ENCODE measurements around the gene PECR.
"Not testable (repeated sequence)": the region's sequence is repeated elsewhere in the genome, so short reads cannot be mapped to it uniquely, and the experiment has no call there.

The PECR gene

GRCh38 chr2:216023055-216023648 is 58.5 kb downstream of the PECR start:
- DNase-seq, result peak; percentile 53

- DNase-seq, result no peak
These were observed 59.6 kb downstream of the PECR start for GRCh38 chr2:216021768-216022565.

- DNase-seq, result no peak
These were observed 62.9 kb downstream of the PECR start for GRCh38 chr2:216018709-216019108.

GRCh38 chr2:216017365-216017764 is 64.2 kb downstream of the PECR start:
- DNase-seq, result peak; percentile 21

- peak; percentile 24 for DNase-seq
These were observed 65.0 kb downstream of the PECR start for GRCh38 chr2:216016581-216016980.

- peak; percentile 62 for DNase-seq
These were observed 65.7 kb downstream of the PECR start for GRCh38 chr2:216015722-216016464.

- DNase-seq, result no peak
These were observed 66.6 kb downstream of the PECR start for GRCh38 chr2:216014986-216015385.

- DNase-seq, result no peak
These were observed 67.6 kb downstream of the PECR start for GRCh38 chr2:216014006-216014405.

GRCh38 chr2:216013080-216013909 is 68.3 kb downstream of the PECR start, which contains the start of gene MREG:
TSS of gene MREG (minus strand) at chr2:216013551. CDS start at chr2:216013327, 224 bp downstream.
- peak; percentile 78 for DNase-seq

- DNase-seq, result no peak
These were observed 68.9 kb downstream of the PECR start for GRCh38 chr2:216012830-216013079.

- DNase-seq, result no peak
These were observed 69.3 kb downstream of the PECR start for GRCh38 chr2:216012133-216012829.

- not testable (repeated sequence) for DNase-seq
These were observed 72.4 kb downstream of the PECR start for GRCh38 chr2:216009215-216009614.

GRCh38 chr2:216008387-216008786 is 73.2 kb downstream of the PECR start:
- no peak for DNase-seq

- peak; percentile 51 for DNase-seq
These were observed 75.4 kb downstream of the PECR start for GRCh38 chr2:216006164-216006663.

- DNase-seq, result no peak
These were observed 76.8 kb downstream of the PECR start for GRCh38 chr2:216004697-216005283.

- no peak for DNase-seq
These were observed 77.5 kb downstream of the PECR start for GRCh38 chr2:216003876-216004696.

GRCh38 chr2:216002693-216003092 is 78.9 kb downstream of the PECR start:
- no peak for DNase-seq

- DNase-seq, result no peak
These were observed 79.4 kb downstream of the PECR start for GRCh38 chr2:216002101-216002678.

- DNase-seq, result no peak
These were observed 80.2 kb downstream of the PECR start for GRCh38 chr2:216001216-216002100.
